Sigmoid colon (tissue), 3 donors: ENCODE measurements around the gene TMEM19.

Source experiments
- POLR2A ChIP-seq, 2 donors: fragments of 450-650 bp; IDR thresholded peaks; one replicate each; pipeline ENCODE4 v1.6.1; 2016; ENCODE audit warnings: antibody characterized with exemption in 2 of 2, mild to moderate bottlenecking in 2 of 2, moderate library complexity in 2 of 2
- TF ChIP-seq, protein P1 (sequence below), 4 experiments: fragments of 450-650 bp in 3 of 4; fragments of 200-600 bp in 1 of 4; IDR thresholded peaks; one replicate each; pipeline ENCODE4 v1.5.1; 2016 to 2019; ENCODE audit warnings: antibody characterized with exemption in 4 of 4, mild to moderate bottlenecking in 3 of 4, moderate library complexity in 2 of 4

DNA sequence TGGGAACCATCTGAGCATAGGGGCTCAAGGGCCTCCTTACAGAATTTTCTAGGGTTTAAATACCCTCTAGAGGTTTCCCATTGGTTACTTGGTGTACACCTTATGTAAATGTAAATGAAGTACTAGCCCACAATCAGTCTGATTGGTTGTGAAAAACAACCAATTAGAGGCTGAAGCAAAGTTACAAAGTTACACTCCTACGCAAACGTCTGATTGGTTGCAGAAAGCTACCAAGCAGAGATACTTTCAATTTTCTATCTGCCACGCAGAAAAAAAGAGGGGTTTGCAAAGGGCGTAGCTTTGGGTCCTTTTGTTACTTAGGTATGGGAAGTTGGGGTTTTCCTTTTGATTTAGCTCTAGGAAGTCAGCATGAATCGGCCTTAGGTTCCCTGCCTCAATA, 1.8 kb upstream of the TMEM19 start:
- TF ChIP-seq, protein P1, sequence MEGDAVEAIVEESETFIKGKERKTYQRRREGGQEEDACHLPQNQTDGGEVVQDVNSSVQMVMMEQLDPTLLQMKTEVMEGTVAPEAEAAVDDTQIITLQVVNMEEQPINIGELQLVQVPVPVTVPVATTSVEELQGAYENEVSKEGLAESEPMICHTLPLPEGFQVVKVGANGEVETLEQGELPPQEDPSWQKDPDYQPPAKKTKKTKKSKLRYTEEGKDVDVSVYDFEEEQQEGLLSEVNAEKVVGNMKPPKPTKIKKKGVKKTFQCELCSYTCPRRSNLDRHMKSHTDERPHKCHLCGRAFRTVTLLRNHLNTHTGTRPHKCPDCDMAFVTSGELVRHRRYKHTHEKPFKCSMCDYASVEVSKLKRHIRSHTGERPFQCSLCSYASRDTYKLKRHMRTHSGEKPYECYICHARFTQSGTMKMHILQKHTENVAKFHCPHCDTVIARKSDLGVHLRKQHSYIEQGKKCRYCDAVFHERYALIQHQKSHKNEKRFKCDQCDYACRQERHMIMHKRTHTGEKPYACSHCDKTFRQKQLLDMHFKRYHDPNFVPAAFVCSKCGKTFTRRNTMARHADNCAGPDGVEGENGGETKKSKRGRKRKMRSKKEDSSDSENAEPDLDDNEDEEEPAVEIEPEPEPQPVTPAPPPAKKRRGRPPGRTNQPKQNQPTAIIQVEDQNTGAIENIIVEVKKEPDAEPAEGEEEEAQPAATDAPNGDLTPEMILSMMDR (IDR thresholded peaks at IDR 0.05) = no peak
- TF ChIP-seq POLR2A (IDR thresholded peaks at IDR 0.05) = no peak
